Activated CD4-positive, CD25-positive, alpha-beta regulatory T cell treated with anti-CD3 and anti-CD28 coated beads, Interleukin-2, amount 50 U/mL, for 24 hours (primary cell): ENCODE data around the gene RPL28.

Experiments used
- ATAC-seq, 2 donors: fragments of 150-1000 bp; cut with Tn5 transposase; one replicate each; pipeline ENCODE4 v1.10.0; 2021; ENCODE audit warnings: mild to moderate bottlenecking in 1 of 2, moderate library complexity in 1 of 2

Gene RPL28

DNA sequence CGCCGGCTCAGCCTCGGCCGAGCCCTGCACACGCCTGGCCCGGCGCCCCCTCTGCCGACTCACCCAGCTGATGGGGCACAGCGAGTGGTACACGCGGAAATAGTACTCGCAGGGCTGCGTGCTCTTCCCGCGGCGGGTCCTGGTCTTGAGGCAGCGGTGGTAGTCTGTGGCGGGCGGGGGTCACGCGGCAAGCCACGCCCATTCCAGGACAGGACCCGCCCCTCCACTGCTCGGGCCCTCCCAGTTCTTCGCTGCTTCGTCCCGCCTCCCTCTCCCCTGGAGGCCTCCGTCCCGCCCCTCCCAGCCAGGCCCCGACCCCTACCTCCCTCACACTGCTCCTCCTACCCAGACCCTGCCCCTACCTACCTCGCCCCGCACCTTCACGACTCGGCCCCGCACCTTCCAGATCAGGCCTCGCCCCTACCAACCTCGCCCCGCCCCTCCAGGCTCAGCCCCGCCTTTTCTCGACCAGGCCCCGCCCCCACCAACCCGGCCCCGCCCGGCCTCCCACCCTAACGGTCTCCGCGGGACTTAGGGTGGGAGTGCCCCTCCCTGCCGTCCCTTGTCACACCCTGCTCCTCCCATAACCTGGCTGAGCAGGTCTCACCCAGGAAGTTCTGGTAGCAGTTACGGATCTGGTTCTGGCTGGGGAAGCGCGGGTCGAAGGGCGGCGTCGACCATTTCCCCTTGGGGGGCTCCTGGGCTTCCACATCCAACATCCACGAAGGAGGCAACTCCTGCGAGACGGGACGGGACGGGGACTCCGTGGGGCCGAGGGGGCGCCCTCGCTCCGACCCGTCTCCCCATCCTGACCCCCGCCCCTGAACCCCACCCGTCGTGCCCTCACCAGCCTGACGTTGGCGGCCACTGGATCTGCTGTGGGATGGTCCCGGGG, 31.7 kb upstream of the RPL28 start:
- peak; percentile 76 to 87 for ATAC-seq

DNA sequence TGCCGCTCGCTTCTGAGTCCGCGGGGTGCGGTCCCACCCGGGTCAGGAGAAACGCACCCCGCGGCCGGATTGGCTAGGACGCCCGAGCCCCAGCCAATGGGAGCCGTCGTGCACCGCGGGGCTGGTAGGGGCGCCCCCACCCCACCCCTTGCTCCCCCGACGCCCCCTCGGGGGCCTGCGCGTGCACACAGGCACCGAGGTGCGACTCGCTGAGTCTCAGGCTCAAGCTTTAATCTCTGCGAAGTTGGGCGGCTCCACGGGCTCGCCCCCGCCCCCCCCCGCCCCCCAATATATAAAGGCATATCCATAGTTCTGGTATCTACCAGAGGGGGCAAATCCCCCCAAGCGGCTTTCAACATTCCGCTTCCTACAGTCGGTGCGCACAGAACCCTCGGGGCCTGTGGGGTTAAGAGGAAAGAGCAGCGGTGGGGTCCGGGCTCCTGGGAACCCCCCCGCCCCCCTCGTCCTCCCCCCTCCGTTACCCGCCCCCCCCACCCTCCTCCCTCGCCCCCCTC, 31.0 kb upstream of the RPL28 start, which contains the start of gene COX6B2:
Gene COX6B2 (minus strand): TSS at position 22 of the 515 bp plus-strand sequence. CDS start 198 bp downstream, outside the sequence.
- ATAC-seq, result no peak

DNA sequence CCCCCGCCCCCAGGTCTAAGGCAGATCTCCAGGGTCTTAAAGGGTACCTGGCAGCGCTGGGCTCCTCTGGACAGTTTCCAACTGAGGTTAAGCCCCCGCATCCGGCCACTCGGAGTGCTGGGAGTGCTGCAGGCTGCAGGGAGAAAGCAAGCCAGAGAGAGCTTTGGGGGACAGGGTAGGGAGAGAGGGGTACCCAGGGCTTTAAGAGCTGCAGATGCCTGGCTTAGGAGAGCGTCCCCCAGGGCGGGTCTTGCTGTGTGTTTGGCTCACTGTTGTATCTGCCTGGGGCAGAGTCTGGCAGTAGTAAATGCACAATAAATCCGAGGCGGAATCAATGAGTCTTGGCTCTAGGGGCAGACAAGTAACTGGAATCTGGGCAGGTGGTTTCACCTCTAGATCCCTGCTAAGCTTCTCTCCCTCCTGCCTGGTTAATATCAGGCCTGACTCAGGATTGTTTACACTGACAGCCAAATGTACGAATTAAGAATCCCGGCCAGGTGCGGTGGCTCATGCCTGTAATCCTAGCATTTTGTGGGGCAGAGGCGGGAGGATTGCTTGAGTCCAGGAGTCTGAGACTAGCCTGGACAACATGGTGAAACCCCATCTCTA, 30.4 kb upstream of the RPL28 start:
- no peak for ATAC-seq

DNA sequence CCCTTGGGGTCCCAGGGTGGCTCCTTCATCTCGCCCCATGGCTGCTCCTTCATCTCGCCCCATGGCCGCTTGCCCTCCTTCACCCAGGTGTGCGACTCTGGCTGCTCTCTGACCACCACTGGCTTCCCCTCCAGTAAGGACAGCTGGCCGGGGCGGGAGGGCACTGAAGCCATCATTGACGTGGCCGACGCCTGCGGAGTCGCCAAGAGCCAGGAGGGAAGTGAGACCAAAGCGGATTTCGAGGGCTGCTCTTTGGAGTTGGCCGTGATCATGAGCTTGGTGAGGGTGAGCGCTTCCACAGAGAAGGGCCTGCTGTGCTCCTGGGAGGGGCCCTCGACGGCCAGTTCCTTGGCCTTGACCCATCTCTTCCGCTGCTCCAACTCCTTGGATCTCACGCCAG, 27.2 kb upstream of the RPL28 start:
- no peak for ATAC-seq

DNA sequence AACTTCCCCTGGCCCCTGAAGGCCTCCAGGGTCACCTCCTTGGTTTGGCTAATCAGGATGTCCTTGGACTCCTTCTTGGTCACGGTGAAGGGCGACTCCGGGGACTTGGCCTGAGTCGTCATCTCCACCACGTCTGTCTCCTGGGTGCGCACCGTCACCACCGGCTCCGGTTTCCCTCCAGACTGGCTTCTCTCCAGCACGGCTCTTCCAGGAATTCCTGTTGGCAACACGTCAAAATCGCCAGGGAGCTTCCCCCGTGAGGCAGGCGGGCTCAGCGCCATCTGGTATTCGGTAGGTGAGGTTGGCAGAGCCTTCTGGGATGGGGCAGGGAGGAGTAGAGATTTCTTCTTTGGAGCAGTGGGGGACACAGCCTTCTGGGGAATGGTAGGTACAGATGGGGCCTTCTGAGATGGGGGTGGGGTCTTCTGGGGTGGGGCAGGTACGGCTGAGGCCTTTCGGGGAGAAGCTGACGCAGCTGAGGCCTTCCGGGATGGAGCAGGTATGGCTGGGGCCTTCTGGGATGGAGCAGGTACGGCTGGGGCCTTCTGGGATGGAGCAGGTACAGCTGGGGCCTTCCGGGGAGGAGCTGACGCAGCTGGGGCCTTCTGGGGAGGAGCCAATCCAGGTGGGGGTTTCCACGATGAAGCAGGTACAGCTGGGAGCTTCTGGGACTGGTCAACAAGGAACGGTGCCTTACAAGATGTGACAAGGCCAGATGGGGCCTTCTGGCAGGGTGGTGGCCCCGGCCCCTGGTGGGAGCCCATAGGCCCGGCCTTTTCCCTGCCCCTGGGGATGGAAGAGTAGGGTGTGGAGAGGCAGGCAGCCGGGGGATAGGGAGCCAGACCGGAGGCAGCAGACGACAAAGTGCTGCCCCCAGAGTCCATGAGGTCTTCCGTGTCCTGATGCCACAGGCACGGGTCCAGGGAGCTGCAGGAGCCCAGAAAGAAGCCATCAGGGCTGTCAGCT, 26.5 kb upstream of the RPL28 start:
- no peak for ATAC-seq

DNA sequence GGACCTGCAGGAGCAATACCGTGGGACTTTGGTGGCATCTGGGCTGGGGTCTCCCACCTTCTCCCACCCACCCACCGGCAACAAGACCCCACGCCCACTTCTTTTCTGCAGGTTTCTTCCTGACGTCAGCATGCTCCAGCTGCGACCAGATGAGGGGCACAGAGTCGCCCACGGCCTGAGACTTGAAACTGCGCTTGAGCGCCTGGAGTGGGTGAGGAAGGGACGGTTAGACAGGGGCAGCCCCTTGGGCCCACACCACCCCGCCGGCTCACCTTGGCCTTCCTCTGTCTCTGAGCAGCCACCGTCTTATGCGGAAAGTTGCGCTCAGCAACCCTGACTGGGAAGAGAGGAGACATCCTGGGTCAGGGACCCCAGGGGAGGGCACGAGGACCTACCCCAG, 24.8 kb upstream of the RPL28 start:
- no peak for ATAC-seq

DNA sequence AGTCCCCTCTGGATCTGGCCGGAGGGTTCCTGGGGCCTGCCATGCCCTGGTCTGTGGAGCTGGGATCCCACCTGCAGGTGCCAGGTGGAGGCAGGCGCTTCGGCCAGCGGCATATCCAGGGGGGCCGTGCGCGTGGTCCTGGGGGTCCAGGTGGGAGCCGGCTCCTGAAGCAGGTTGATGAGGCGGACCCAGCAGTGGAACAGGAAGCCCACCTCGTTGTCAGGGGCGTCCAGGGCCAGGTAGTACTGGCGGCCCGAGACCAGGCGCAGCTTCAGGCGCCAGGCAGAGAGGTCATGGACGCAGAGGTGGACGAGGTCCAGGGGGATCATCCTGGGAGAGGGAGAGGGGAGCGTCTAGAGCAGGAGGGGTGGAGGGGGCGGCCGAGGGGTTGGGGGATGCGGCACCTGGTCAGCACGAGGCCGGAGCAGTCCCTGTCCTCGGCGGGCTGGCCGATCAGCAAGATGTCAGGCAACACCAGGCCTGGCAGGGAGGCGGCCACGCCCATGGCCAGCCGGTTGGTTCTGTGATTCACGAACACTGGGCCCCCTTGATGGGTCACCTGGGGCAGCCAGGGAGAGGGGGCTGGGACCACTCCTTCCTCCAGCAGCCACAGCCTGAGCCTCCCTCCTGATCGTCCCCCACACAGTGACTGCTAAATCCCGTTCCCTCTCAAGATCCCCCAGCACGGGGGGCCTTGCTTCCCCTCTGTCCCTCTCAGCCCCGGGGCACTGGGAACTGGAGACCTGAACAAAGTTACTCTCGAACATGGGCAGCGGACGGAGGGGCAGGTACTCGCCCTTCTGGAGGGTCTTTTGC, 23.4 kb upstream of the RPL28 start:
- ATAC-seq, result no peak

DNA sequence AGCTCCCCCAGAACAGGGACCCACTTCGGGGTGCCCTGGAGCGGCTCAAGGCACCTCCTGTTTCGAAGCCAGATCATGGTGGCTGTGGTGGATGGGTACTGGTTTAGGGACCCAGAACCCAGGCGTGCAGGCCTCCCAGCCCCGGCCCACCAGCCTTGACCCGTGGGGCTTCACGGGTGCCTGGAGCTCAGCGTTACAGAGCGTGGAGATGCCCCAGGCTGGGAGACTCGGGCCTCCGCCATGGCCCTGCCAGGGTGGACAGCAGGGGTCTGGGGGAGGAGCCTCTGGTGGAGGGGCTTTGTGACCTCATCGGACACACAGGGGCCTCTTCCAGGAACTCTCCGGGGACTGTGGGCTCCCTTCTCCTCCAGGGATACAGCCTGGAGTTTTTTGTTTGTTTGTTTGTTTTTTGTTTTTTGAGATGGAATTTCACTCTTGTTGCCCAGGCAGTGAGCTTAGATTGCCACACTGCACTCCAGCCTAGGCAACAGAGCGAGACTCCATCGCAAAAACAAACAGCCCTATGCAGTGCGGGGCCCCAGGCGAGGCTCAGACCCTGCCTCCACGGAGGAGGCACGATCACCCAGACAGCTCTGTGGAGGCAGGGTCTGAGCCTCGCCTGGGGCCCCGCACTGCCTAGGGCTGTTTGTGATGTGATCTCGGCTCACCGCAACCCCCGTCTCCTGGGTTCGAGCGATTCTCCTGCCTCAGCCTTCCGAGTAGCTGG, 22.6 kb upstream of the RPL28 start, which contains the start of gene GARIN5B:
Gene GARIN5B (minus strand): TSS at position 271 of the 727 bp plus-strand sequence. CDS start 194 bp downstream, at position 77.
- ATAC-seq, result no peak

DNA sequence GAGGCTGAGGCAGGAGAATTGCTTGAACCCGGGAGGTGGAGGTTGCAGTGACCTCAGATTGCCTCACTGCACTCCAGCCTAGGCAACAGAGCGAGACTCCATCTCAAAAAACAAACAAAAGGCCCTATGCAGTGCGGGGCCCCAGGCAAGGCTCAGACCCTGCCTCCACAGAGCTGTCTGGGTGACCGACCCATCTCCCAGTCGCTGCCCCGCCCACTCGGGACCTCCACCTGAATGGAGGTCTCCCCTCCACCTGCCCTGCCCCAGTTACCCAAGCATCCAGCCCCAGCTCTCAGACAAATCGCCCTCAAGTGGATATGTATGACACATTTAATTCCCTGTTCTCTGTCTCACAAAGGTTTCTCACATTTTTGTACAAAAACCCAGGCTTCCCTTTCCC, 20.5 kb upstream of the RPL28 start:
- ATAC-seq, result no peak

DNA sequence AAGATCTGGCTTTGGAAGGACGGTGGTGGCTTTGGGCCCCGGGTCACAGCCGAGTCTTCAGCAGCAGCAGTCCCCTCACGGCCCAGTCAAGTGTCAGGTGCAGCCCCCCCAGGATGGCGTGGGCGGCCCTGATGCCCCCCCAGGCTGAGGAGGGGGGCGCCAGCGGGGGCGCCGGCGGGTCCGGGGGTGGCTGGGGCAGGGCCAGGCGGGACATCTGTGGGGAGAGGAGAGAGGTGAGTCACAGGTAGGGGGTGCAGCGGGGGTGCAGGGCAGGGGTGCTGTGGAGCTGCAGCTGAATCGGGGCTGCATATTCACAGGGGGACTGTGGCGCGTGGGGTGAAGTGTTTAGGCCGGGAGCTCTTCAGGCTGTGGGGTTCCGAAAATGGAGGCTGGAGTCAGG, 19.8 kb upstream of the RPL28 start:
- ATAC-seq, result no peak

DNA sequence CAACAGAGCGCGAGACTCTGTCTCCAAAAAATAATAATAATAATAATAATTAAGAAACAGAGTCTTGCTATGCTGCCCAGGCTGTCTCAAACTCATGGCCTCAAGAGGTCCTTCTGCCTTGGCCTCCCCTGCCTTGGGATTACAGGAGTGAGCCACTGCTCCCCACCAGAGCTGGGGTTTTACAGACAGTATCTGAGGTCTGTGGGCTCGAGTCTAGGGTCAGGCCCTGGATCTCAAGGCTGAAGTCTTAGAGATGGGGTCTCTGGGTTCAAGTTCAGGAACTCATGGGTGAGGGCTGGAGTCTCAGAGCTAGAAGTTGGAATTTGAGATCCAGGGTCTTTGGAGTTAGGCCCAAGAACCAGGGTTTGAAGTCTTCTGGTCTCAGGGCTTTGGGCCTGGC, 18.9 kb upstream of the RPL28 start:
- ATAC-seq, result no peak

DNA sequence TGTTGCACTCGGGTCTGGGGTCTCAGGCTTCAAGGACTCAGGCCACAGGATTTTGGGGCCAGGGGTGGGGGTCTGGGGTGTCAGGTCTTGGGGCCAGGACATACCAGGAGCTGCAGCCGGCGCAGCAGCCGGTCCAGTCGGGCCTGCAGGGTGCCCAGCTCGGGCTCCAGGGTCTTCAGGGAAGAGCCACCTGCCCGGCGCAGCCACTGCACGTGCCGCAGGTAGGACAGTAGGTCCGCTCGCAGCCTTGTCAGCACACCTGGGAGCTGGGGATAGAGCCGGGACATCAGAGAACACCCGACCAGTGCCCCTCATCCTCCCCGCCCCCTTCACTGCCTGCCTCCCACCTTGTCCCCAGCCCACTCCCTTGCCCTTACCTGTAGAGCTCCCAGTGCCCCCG, 17.6 kb upstream of the RPL28 start:
- no peak for ATAC-seq

DNA sequence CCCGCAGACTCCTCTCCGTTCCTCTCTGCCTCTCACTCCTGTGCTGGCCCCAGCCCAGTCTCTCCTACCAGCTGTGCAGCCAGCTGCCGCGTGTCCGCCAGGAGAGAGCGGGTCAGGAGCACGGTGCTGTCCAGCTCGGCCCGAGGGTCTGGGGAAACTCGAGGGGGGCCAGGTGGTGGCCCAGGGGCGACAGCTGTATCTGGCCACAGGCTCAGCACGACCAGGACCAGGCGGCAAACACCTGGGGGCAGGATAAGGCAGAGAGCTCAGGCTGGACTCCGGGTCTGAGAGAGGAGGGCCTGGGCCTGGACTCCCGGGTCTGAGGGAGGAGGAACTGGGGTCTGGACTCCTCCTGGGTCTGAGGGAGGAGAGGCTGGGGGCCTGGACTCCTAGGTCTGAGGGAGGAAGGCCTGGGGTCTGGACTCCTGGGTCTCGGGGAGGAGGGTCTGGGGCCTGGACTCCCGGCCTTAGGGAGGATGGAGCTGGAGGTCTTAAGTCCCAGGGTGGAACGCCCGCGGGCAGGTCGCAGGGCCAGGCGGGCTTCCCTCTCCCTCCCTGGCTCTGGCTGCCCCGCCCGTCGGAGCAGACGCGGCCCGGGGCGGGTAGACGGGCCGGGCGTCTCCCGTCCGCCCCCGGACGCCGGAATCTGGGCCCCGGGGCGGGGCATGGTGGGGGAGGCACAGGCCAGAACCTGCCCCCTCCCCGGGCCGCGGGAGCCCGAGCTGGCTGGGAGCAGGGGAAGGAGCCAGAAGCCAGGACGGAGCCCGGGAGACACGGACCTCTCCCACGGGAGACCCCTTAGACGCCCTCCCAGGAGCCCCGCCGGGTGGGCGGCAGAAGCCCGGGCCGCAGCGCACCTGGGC, 16.8 kb upstream of the RPL28 start:
- ATAC-seq, result peak; percentile 25 to 42

DNA sequence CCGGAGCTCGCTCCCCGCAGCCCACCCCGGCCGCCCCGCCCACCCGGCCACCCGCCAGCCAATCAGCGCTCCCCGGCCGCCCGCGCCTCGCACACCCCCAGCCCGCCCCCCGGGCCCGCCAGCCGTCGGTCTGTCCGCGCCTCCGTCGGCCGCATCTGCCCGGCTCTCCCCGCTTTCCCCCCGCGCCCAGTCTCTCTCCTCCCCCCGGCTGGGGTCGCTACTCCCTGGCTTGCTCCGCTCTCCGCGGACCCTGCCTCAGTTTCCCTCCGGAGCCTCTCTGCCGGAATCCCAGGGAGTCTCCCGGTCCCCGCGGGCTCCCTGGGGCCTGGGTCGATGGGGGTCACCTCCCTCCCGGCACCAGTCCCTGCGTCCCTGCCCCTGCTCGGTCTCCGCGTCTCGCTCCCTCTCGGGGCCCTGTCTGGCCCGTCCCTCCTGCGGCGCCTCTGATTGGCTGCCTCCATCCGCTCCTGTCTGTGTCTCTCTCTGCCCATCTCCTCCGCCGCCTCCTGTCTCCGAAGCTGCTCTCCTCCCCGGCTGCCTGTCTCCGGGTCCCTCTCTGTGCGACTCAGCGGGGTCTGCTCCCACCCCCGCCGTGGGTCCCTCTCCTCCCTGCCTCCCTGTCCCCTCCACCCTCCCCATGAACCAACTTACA, 16.0 kb upstream of the RPL28 start:
- peak; percentile 42 to 60 for ATAC-seq

DNA sequence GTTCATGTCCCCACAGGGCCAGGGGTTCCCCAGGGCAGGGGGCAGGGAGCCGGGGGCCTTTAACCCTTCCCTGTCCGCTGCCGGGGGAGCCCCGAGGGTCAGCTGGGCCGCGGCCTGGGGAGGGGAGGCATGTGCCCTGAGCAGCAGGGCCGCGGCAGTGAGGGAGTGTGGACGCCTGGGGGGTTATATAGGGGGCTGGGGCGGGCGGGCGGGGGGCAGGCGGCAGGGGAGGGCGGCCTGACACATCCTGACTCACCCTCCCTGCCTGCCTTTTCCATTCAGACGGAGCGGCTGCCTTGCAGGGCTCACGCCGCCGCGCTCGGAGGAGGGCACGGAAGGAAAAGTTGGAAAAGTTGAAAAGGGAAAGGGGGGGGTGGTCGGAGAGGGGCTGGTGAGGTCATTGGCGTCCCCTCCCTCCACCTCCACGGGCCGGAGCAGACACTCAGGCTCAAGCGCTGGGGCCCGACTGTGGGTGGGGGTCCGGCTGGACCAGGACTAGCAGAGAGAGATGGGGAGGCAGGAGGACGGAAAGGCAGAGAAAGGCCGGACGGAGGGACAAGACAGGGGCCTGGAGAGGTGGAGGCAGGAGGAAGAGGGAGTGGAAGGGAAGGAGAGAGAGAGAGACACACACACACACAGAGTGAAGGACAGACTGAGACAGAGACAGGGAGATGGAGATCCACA, 15.3 kb upstream of the RPL28 start, which contains the start of gene IL11:
Gene IL11 (minus strand): TSS at position 159 of the 684 bp plus-strand sequence. CDS start 153 bp downstream, at position 6.
- no peak for ATAC-seq

DNA sequence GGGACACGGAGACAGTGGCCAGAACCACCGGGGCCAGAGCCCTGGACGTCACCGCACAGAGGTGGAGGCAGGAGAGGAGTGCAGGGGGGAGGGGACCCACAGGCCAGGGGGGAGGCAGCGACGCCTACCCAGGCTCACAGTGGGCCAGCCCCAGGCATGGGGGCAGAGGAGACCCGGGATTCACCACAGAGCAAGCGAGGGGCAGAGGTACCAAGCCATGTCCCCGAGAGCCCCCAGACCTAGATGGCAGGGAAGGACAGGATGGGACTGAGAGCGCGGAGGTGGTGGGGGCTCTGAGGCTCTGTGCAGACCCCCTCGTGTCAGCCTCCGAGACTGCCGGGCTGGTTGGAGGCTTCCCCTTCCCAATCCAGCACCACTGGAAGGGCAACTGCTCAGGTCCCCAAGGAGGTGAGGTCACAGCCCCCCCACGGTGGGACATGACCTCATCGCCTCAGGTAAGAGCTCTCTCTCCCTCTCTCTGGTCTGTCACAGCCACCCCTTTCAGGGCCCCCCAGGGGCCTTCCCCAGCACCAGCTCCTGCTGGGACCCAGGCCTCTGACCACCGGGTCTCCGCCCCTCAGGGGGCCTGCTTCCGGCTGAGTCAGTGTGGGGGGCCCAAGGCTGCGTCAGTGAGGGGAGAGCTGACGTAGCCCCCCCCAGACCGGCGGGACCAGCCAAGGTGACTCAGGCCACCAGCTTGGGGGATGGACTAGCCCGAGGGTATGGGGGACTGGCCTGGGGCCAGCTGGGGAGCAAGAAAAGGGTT, 13.2 kb upstream of the RPL28 start:
- peak; percentile 26 to 28 for ATAC-seq

DNA sequence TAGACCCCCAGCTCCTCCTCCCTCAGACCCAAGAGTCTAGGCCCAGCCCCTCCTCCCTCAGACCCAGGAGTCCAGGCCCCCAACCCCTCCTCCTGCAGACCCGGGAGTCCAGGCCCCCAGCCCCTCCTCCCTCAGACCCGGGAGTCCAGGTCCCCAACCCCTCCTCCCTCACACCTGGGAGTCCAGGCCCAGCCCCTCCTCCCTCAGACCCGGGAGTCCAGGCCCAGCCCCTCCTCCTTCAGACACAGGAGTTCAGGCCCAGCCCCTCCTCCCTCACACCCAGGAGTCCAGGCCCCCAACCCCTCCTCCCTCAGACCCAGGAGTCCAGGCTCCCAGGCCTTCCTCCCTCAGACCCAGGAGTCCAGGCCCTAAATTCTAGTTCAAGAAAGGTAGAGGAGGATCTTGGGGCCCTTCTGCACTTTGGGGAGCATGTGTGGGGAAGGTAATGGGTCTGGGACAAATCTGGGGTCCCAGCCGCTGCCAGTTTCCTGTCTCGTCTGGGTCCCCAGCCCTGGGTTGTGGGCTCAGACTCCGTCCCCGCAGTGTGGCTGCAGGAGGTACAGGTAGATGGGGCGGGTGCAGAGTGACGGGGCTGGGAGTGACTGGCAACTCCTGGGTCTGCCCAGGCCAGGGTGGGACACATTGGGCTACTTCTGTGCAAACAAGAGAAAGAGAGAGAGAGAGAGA, 12.3 kb upstream of the RPL28 start:
- no peak for ATAC-seq
